ENCODE measurements around the gene ZBTB7C.

GRCh38 chr18:48334845-48335244, 74.3 kb downstream of the ZBTB7C start:
- TF ChIP-seq CEBPB (IDR thresholded peaks at IDR 0.05; ENCODE audit: borderline replicate concordance in 1 of 2, low read depth in 2 of 2, low read length in 2 of 2) (no peak), CTCF (IDR thresholded peaks at IDR 0.05 in 2 of 3, conservative IDR thresholded peaks at IDR 0.05 in 1 of 3; ENCODE audit: control insufficient read depth in 2 of 3, extremely low read depth in 1 of 3, insufficient read depth in 1 of 3, low read depth in 3 of 3, low read length in 3 of 3) (no peak), POLR2AphosphoS5 (IDR thresholded peaks at IDR 0.05; ENCODE audit: low read length) (no peak), MAX (IDR thresholded peaks at IDR 0.05; ENCODE audit: low read depth, low read length) (no peak), USF2 (IDR thresholded peaks at IDR 0.05; ENCODE audit: borderline replicate concordance, low read depth, low read length) (no peak), POLR2A (IDR thresholded peaks at IDR 0.05; ENCODE audit: low read depth, low read length) (no peak), SMC3 (IDR thresholded peaks at IDR 0.05; ENCODE audit: borderline replicate concordance, low read length) (no peak), MXI1 (IDR thresholded peaks at IDR 0.05; ENCODE audit: low read depth, low read length) (no peak), KAT2A (conservative IDR thresholded peaks at IDR 0.05; ENCODE audit: control insufficient read depth, low read depth, low read length) (no peak), USF1 (IDR thresholded peaks at IDR 0.05; ENCODE audit: borderline replicate concordance, extremely low read length, insufficient read depth, low read depth, low read length) (no peak), KDM1A (IDR thresholded peaks at IDR 0.05; ENCODE audit: borderline replicate concordance) (no peak)

All from GM12878 (cell line).